ENCODE results near the gene TREX2.

DNA sequence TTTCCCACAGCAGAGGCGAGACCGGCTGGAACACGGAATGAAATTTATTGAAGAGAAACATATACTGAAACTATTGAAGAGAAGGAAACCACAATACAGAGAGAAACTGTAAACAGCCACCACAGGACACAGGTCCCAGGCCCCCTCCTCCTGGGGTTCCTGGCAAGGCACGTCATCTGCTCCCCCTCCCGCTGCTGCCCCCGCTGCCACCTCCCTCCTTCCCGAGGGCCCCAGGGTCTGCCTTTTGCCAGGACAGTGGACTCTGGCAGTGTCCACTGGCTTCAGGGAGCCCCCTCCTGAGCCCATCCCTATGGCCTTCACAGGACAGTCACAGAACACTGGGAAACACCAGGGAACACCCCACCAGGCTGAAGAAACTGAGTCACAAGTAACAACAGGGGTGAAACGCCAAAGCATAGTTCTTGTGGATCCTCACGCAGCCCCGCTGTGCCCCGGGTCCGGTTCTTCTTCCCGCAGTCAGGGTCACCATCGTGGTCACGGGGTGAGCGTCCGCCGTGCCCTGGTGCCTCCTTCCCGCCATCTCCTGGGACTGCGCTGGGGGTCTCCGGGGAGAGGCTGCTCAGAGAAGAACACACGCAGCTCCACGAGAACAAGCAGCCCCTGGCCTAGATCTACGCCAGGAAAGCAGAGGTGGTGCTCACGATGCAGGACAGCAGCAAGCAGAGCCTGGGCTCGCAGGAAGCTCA is 50.1 kb downstream of the TREX2 start:
- TF ChIP-seq EZH2phosphoT487 (IDR thresholded peaks at IDR 0.05; ENCODE audit: low read depth, severe bottlenecking, unreplicated experiment), result no peak
- TF ChIP-seq, protein P1, sequence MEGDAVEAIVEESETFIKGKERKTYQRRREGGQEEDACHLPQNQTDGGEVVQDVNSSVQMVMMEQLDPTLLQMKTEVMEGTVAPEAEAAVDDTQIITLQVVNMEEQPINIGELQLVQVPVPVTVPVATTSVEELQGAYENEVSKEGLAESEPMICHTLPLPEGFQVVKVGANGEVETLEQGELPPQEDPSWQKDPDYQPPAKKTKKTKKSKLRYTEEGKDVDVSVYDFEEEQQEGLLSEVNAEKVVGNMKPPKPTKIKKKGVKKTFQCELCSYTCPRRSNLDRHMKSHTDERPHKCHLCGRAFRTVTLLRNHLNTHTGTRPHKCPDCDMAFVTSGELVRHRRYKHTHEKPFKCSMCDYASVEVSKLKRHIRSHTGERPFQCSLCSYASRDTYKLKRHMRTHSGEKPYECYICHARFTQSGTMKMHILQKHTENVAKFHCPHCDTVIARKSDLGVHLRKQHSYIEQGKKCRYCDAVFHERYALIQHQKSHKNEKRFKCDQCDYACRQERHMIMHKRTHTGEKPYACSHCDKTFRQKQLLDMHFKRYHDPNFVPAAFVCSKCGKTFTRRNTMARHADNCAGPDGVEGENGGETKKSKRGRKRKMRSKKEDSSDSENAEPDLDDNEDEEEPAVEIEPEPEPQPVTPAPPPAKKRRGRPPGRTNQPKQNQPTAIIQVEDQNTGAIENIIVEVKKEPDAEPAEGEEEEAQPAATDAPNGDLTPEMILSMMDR (IDR thresholded peaks at IDR 0.05; ENCODE audit: poor library complexity), result no peak

All from hepatocyte (in vitro differentiated cells).